Mesothelial cell of epicardium (in vitro differentiated cells): Measurements from ENCODE around the gene GFOD1. TPM values are rescaled to one million over a fixed set of nuclear protein-coding genes. Genes with fewer than 3 reads are reported as not detected.

Experiments used
- DNase-seq, 2 experiments: peaks; one replicate each; pipeline ENCODE4 v3.0.0; 2021; ENCODE audit warnings: low spot score in 2 of 2; ENCODE audit not compliant: unreplicated experiment in 2 of 2
- H3K27ac Mint-ChIP-seq: 2 replicates; pipeline ENCODE4 v1.8.0; 2021; ENCODE audit warnings: mixed read lengths
- H3K27me3 Mint-ChIP-seq: 2 replicates; pipeline ENCODE4 v1.8.0; 2021; ENCODE audit warnings: low read depth, mixed read lengths
- H3K36me3 Mint-ChIP-seq: 2 replicates; pipeline ENCODE4 v1.8.0; 2021; ENCODE audit warnings: mixed read lengths
- H3K4me1 Mint-ChIP-seq: 2 replicates; pipeline ENCODE4 v1.8.0; 2021; ENCODE audit warnings: mixed read lengths
- H3K4me3 Mint-ChIP-seq: 2 replicates; pipeline ENCODE4 v1.8.0; 2021; ENCODE audit warnings: mild to moderate bottlenecking, moderate library complexity, mixed read lengths
- H3K9me3 Mint-ChIP-seq: 2 replicates; pipeline ENCODE4 v1.8.0; 2021; ENCODE audit warnings: mixed read lengths
- total RNA-seq: library from RNA; stranded (reverse); gene quantifications from 3 replicates; pipeline ENCODE4 v1.2.1, GENCODE V29; 2021
- TF ChIP-seq, protein P1 (sequence below): fragments of 200-600 bp; sonication (generic); IDR thresholded peaks from one replicate; pipeline ENCODE4 v1.5.0; 2021; ENCODE audit warnings: antibody characterized with exemption; ENCODE audit not compliant: unreplicated experiment

The GFOD1 gene
- total RNA-seq, 1 donor from 2014 or later, result 4.8 TPM

DNA sequence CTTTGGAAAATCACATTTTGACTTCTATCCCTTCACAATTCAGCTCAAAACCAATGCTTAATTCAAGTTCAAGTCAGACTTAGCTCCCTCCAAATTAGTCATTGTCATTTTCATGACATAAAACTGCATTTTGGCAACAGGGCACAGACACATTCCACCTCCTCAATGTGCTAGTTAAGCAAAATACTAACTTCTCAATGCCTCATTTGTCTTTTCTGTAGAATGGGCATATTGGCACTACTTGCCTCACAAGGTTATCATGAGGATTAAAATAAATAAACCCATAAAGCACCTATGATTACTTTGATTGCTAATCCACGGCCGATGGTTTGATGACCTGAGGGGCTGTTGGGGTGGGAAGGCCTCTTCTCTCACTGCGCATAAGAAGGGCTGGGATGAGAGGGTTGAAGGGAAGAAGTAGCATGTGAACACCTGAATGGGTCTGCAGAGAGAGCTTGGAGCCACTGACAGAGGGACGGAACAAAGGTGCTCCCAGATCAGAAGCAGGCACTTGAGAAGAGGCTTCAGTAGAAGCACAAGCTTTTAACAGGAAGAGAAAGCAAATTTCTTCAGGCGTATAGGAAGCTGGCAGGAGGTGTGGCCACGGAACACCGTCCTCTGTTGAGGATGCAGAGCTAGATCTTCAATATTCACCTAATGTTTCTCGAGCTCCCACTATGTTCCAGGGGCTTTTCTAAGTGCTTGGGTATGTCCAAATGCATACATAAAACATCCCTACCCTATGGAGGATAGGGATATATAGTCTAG lies 147.4 kb downstream of the GFOD1 start:
- TF ChIP-seq, protein P1, sequence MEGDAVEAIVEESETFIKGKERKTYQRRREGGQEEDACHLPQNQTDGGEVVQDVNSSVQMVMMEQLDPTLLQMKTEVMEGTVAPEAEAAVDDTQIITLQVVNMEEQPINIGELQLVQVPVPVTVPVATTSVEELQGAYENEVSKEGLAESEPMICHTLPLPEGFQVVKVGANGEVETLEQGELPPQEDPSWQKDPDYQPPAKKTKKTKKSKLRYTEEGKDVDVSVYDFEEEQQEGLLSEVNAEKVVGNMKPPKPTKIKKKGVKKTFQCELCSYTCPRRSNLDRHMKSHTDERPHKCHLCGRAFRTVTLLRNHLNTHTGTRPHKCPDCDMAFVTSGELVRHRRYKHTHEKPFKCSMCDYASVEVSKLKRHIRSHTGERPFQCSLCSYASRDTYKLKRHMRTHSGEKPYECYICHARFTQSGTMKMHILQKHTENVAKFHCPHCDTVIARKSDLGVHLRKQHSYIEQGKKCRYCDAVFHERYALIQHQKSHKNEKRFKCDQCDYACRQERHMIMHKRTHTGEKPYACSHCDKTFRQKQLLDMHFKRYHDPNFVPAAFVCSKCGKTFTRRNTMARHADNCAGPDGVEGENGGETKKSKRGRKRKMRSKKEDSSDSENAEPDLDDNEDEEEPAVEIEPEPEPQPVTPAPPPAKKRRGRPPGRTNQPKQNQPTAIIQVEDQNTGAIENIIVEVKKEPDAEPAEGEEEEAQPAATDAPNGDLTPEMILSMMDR, result no peak
- Mint-ChIP-seq H3K36me3 (no peaks in the 10 kb centered on the region), H3K9me3 (peaks cover 15% of the 10 kb centered on the region), H3K27ac (no peak overlapping the region), H3K27me3 (no peaks in the 10 kb centered on the region), H3K4me3 (no peak overlapping the region), H3K4me1 (peaks cover 3% of the 10 kb centered on the region)
- DNase-seq, result no peak

DNA sequence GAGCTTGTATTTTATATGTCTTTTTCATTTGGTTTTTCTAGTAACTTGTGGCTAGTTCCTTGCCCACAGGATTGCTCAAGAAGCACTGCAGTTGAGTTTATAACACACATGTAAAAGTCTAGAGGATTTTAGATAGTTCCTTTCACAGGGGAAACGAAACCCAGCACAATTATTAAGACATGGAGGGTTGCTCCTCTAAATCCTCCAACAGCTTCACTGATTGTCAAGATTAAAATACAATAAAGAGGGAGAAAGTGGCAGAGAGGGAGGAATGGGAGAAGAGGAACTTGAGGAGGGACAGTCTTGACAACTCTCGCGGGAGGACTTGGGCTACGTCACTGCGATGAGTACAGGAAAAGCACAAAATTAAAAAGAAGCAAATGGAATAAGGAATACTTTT lies 149.4 kb downstream of the GFOD1 start:
- Mint-ChIP-seq H3K4me1 (peaks cover 3% of the 10 kb centered on the region), H3K9me3 (peaks cover 15% of the 10 kb centered on the region), H3K27me3 (no peaks in the 10 kb centered on the region), H3K4me3 (no peak overlapping the region), H3K36me3 (no peaks in the 10 kb centered on the region), H3K27ac (no peak overlapping the region)
- DNase-seq, result no peak
- TF ChIP-seq, protein P1, result no peak

DNA sequence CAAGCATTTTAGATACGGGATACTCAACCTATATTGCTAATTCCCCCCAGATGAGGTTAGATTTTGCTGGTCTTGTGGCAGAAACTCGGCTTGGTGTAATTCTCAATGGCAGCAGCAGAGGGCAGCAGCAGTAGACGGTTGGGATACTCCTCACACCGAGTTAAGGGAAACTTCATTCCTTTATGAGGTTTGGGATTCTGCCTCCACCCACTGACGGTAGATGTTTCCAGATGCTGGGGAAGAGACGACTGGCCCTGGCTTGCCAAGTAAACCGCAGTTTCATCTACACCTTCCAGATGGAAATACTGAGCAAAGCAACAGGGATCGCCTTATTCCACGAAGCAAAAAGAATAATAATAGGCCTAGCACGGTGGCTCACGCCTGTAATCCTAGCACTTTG lies 150.8 kb downstream of the GFOD1 start:
- Mint-ChIP-seq H3K27ac (no peak overlapping the region), H3K27me3 (no peaks in the 10 kb centered on the region), H3K4me3 (no peak overlapping the region), H3K9me3 (peaks cover 3% of the 10 kb centered on the region), H3K36me3 (no peaks in the 10 kb centered on the region), H3K4me1 (peaks cover 3% of the 10 kb centered on the region)
- DNase-seq, result peak; percentile 47 to 91
- TF ChIP-seq, protein P1, result peak; percentile 92

DNA sequence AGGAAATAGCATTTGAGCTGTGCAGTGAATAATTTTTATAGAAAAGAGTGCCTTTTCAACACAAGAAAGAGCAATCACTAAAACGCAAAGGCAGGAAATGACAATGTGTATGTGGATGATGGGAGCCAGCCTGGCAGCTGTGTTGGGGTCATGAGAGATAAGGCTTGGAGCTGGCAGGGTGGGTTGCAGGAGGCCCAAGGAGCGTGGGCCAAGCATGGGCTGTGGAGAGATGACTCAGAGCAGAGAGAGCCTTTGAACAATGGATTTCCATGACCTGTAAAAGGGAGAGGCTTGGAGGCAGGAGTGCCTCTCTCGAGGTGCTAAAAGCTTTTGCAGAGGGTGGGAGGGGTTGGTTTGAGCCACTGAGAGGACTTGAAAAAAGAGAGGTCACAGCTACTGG lies 152.4 kb downstream of the GFOD1 start:
- Mint-ChIP-seq H3K4me3 (no peak overlapping the region), H3K9me3 (no peaks in the 10 kb centered on the region), H3K27ac (no peak overlapping the region), H3K27me3 (no peaks in the 10 kb centered on the region), H3K36me3 (no peaks in the 10 kb centered on the region), H3K4me1 (peaks cover 3% of the 10 kb centered on the region)
- TF ChIP-seq, protein P1, result no peak
- DNase-seq, result no peak

DNA sequence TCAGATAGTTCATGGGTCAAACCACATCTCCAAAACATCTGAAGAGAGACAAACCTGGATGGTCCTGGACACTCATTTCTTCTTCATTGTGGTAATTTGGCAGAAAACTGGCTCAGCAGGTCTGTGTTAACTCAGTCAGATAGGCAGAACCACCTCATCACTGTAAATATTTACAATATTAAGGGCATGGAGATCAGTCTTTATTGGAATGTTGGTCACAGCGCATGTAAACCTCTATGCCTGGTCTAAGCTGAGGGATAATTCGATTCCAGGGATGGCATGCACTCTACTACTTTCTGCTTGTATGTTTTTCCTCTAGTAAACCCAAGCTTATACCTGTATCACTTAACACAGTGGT lies 155.1 kb downstream of the GFOD1 start:
- H3K27me3 Mint-ChIP-seq, result no peaks in the 10 kb centered on the region
- DNase-seq, result no peak
- no peak overlapping the region for H3K4me3 Mint-ChIP-seq
- H3K36me3 Mint-ChIP-seq, result no peaks in the 10 kb centered on the region
- TF ChIP-seq, protein P1, result no peak
- H3K9me3 Mint-ChIP-seq, result no peaks in the 10 kb centered on the region
- H3K27ac Mint-ChIP-seq, result no peak overlapping the region
- peaks cover 14% of the 10 kb centered on the region for H3K4me1 Mint-ChIP-seq
